Pancreas (tissue), 10 donors: ENCODE data around the gene SUSD5. TPM values are rescaled to one million over a fixed set of nuclear protein-coding genes. Genes with fewer than 3 reads are reported as not detected.

Source experiments
- ATAC-seq, 4 donors: fragments of 200-7000 bp; cut with Tn5 transposase; one replicate each; pipeline versions ENCODE4 v1.8.0 to v1.9.1; 2020; ENCODE audit warnings: mild to moderate bottlenecking in 4 of 4, moderate library complexity in 4 of 4
- DNase-seq, 6 donors: peaks; one replicate each; pipeline ENCODE4 v3.0.0-alpha.2; 2020
- FAIRE-seq: peaks from 2 replicates; lab custom pipeline; 2012; peaks lifted over from hg19 to GRCh38; lab: Jason Lieb, UNC
- H3K27ac ChIP-seq, 4 donors: fragments of 200-600 bp; sonication (generic); 1 replicate in 3 of 4; 2 replicates in 1 of 4; pipeline versions ENCODE4 v1.5.0 to v1.8.0; 2020
- H3K27me3 ChIP-seq, 4 donors: fragments of 200-600 bp; one replicate each; pipeline ENCODE4 v1.8.0; 2021
- H3K36me3 ChIP-seq, 3 donors: fragments of 200-600 bp; sonication (generic) in 1 of 3; one replicate each; pipeline versions ENCODE4 v1.5.0 to v1.8.0; 2020 to 2021
- H3K4me1 ChIP-seq, 3 donors: fragments of 200-600 bp; one replicate each; pipeline ENCODE4 v1.8.0; 2021
- H3K4me3 ChIP-seq, 4 donors: fragments of 200-600 bp; sonication (generic) in 2 of 4; one replicate each; pipeline versions ENCODE4 v1.5.0 to v1.8.0; 2020 to 2021
- H3K9me3 ChIP-seq, 4 donors: fragments of 200-600 bp; one replicate each; pipeline ENCODE4 v1.8.0; 2021
- WGBS, 2 donors: extraction: QIAGEN DNeasy Blood & Tissue Kit; methylation state at CpG; one replicate each; pipeline ENCODE4 v1.1.7; 2013; 5-methylcytosine and 5-hydroxymethylcytosine counted together
- intact Hi-C, 3 donors: fragments of 100-400 bp; cut with DNase I; formaldehyde crosslinking; loops; one replicate each; pipeline versions ENCODE4 v1.11.1 to v1.14.2; 2022
- polyA plus RNA-seq, 2 donors: library from polyadenylated mRNA; stranded (reverse); fragments of 200-250 nt; gene quantifications; one replicate each; pipeline ENCODE4 v1.2.3, GENCODE V29; 2013
- total RNA-seq, 6 donors: library from RNA; stranded (reverse); fragmentation: NEBNext Ultra II Directional in 4 of 6; extraction: Animal tissue kit (Norgen Biotek cat#: 25700) in 4 of 6; gene quantifications; one replicate each; pipeline versions ENCODE4 v1.2.1 to v1.2.4, GENCODE V29; 2021 to 2023
- TF ChIP-seq, protein P1 (sequence below), 4 donors: fragments of 200-600 bp; sonication (generic) in 3 of 4; IDR thresholded peaks; one replicate each; pipeline versions ENCODE4 v1.5.0 to v1.8.0; 2021; ENCODE audit warnings: antibody characterized with exemption in 4 of 4
- donor health status: healthy with polysubstance abuse.
- donor health status: DM: no; HTN: no; CAD: no; lungs with moderate emphysema.
- donor health status: DM: no; HTN: no; CAD: no.
- donor health status: control.
- donor health status: control.
- donor health status: Bipolar disorder and iron deficiency.
- donor health status: DM: yes; HTN: yes; CAD: no.
- donor health status: DM: no; HTN: no; CAD: no.
- donor health status: DM: no; HTN: no; CAD: no.
- donor health status: DM: yes; HTN: yes; CAD: no.

SUSD5 gene
- total and polyA plus RNA-seq, 8 donors: 0.05 to 0.54 (median 0.21) TPM

DNA sequence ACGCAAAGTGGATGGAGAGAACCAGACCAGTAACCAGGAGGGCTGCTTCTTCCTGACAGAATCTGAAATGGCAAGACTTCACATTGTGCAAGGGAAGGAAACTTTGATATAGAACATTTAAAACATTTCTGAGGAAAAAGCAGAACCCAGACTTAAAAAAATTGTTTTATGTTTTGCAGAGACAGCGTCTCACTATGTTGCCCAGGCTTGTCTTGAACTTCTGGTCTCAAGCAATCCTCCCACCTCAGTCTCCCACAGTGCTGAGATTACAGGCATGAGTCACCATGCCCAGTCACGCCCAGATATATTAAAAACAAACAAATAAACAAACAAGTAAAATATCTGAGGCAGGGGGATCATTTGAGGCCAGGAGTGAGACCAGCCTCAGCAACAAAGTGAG, 58.6 kb downstream of the SUSD5 start:
- FAIRE-seq: no peak
- TF ChIP-seq, protein P1, sequence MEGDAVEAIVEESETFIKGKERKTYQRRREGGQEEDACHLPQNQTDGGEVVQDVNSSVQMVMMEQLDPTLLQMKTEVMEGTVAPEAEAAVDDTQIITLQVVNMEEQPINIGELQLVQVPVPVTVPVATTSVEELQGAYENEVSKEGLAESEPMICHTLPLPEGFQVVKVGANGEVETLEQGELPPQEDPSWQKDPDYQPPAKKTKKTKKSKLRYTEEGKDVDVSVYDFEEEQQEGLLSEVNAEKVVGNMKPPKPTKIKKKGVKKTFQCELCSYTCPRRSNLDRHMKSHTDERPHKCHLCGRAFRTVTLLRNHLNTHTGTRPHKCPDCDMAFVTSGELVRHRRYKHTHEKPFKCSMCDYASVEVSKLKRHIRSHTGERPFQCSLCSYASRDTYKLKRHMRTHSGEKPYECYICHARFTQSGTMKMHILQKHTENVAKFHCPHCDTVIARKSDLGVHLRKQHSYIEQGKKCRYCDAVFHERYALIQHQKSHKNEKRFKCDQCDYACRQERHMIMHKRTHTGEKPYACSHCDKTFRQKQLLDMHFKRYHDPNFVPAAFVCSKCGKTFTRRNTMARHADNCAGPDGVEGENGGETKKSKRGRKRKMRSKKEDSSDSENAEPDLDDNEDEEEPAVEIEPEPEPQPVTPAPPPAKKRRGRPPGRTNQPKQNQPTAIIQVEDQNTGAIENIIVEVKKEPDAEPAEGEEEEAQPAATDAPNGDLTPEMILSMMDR (IDR thresholded peaks at IDR 0.05): no peak

DNA sequence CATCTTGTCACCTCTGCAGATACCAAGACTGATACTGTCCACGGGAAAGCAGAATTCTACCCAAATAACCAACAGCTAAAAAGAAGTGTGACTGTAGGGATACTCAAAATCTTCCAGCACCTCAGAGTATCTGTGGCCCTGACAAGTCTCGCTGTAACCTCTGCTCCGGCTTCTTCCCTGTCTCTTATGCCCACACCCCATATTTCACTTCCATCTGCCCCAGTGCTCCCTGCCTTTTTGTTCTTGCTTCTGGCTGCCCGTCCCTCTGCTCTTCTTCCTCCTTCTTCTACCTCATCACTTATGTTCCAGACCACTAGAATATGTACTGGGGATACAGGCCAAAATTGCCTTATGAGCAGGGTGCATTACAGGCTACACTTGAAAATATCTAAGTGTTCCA, 59.4 kb downstream of the SUSD5 start:
- Histone ChIP-seq H3K4me3 (no peak overlapping the region), H3K36me3 (no peaks in the 10 kb centered on the region), H3K27ac (no peak overlapping the region), H3K27me3 (no peaks in the 10 kb centered on the region), H3K4me1 (no peaks in the 10 kb centered on the region), H3K9me3 (no peaks in the 10 kb centered on the region)
- DNase-seq (no peak), ATAC-seq (no peak), FAIRE-seq (no peak)
- 79 to 91% methylated on average over 4 of the region's 4 CpGs for WGBS, 2 donors
- TF ChIP-seq, protein P1 (IDR thresholded peaks at IDR 0.05): no peak
- intact Hi-C loops: no loop called here

More for the DNA sequence above, 58.6 kb downstream of the SUSD5 start:
- intact Hi-C loops: no loop called here
- ATAC-seq (no peak), DNase-seq (no peak)
- Histone ChIP-seq H3K27me3 (no peaks in the 10 kb centered on the region), H3K27ac (no peak overlapping the region), H3K4me3 (no peak overlapping the region), H3K4me1 (no peaks in the 10 kb centered on the region), H3K36me3 (no peaks in the 10 kb centered on the region), H3K9me3 (no peaks in the 10 kb centered on the region)
- WGBS, 2 donors: 75 to 86% methylated on average over 3 of the region's 3 CpGs

DNA sequence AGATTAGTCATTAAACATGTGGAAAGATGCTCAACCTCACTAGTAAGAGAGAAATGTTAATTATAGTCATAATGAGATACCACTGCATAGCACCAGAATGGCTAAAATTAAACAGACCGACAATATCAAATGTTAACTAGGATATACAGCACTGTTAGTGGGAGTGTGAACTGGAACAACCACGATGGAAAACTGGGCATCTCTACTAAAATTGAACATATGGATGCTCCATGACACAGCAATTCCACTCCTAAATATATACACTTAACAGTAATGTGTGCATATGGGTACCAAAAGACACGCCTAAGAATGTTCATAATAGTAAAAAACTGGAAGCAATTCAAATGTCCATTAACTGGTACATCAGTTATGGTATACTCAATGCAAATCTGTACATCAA, 63.3 kb downstream of the SUSD5 start:
- no peak overlapping the region for H3K4me3 ChIP-seq
- no peaks in the 10 kb centered on the region for H3K9me3 ChIP-seq
- H3K27ac ChIP-seq: no peak overlapping the region
- FAIRE-seq (no peak), ATAC-seq (no peak), DNase-seq (no peak)
- H3K4me1 ChIP-seq: no peaks in the 10 kb centered on the region
- WGBS, 2 donors: 75 to 81% methylated on average over 3 of the region's 3 CpGs
- no peaks in the 10 kb centered on the region for H3K27me3 ChIP-seq
- H3K36me3 ChIP-seq: no peaks in the 10 kb centered on the region
- intact Hi-C loops: no loop called here
- TF ChIP-seq, protein P1 (IDR thresholded peaks at IDR 0.05): no peak

DNA sequence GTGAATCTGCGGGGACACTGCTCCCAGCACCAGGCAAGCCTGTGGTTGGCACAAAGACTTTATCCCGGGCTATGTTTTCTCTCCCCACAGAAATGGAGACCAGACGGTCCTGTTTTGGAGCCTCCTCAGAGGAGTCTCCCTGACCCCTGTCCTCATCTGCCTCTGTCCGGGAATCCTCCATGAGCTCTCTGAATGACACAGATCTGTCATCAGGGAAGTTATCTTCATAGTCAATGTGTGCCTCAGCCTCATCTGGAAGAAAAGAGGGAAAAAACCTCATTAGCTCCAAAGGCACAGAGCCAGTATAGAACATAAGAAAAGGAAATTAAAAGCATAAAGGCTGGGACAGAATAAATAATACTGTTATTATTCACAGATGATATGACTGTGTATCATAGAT, 64.8 kb downstream of the SUSD5 start:
- H3K36me3 ChIP-seq: no peaks in the 10 kb centered on the region
- intact Hi-C loops: no loop called here
- no peaks in the 10 kb centered on the region for H3K27me3 ChIP-seq
- DNase-seq (no peak), FAIRE-seq (no peak), ATAC-seq (no peak)
- H3K27ac ChIP-seq: no peak overlapping the region
- WGBS, 2 donors: 69 to 76% methylated on average over 4 of the region's 4 CpGs
- TF ChIP-seq, protein P1 (IDR thresholded peaks at IDR 0.05): no peak
- no peak overlapping the region for H3K4me3 ChIP-seq
- no peaks in the 10 kb centered on the region for H3K4me1 ChIP-seq
- no peaks in the 10 kb centered on the region for H3K9me3 ChIP-seq

DNA sequence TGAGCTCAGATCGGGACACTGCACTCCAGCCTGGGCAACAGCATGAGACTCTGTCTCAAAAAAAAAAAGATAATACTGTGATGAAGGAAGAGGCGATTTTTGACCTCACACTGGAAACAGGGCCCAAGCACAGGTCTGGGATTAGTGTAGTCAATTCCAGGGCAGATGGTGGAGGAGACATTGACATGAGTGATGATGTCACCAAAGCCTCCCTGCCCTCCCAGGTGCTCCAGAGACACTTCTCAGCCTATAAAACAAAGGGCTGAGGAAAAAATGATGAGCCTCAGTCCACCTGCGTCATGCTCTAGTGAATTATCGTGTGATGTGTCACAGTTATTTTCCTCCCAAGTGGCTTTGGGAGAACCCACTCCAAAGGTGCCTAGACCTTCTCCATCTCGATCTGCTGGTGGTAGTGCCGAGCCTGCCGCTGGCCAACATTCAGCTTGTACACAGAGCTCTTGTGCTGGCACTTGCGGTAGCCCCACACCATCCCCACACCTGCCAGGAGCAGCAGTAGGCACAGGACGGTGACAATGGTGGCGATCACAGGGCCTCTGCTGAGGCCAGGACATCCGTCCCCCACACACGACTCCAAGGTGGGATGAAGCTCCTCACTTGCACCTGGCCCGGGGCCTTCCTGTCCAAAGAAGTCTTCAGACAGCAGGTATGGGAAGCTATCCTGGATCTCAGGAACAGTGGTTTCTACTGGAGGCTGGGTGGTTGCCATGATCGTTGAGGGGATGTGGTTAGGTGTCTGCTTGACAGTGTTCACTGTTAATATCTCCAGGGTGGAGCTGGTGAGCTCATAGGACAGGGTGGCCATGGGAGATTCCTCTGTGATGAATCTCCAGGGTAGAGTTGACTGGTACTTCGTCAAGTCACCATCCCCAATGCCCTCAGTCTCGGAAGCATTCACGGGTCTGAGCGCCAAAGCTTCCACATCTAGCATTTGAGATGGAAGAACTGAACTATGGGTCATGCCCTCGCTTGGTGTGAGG, 65.9 kb downstream of the SUSD5 start:
- Histone ChIP-seq H3K36me3 (no peaks in the 10 kb centered on the region), H3K9me3 (no peaks in the 10 kb centered on the region), H3K27ac (no peak overlapping the region), H3K4me1 (no peaks in the 10 kb centered on the region), H3K4me3 (no peak overlapping the region), H3K27me3 (no peaks in the 10 kb centered on the region)
- 80 to 89% methylated on average over 19 of the region's 19 CpGs for WGBS, 2 donors
- intact Hi-C loops: no loop called here
- DNase-seq (no peak), ATAC-seq (no peak), FAIRE-seq (no peak)
- TF ChIP-seq, protein P1 (IDR thresholded peaks at IDR 0.05): no peak
